Panc1 (cell line): ENCODE measurements around the gene SLC35D2. TPM values are rescaled to one million over a fixed set of nuclear protein-coding genes. Genes with fewer than 3 reads are reported as not detected.

ENCODE experiments used
- ATAC-seq: fragments of 200-7000 bp; cut with Tn5 transposase; 2 replicates; pipeline ENCODE4 v1.9.1; 2020; ENCODE audit warnings: mild to moderate bottlenecking, moderate library complexity
- BruUV-seq: library from RNA; stranded (reverse); fragments of 400-500 nt; replicated peaks from 2 replicates; lab custom pipeline; 2021; lab: Mats Ljungman, UMichigan
- CTCF ChIA-PET: fragments of 300-600 bp; sonication (Branson Sonifier 250); formaldehyde crosslinking; loops from one replicate; lab custom pipeline; 2022; ENCODE audit warnings: antibody characterized with exemption; lab: Charles Lee
- POLR2A ChIA-PET: fragments of 300-600 bp; sonication (Branson Sonifier 250); formaldehyde crosslinking; loops from one replicate; lab custom pipeline; 2022; ENCODE audit warnings: antibody characterized with exemption; lab: Charles Lee
- DNase-seq: peaks from one replicate; pipeline ENCODE4 v3.0.0-alpha.2; 2010; ENCODE audit warnings: low read depth, low spot score
- H3K27ac ChIP-seq: 2 replicates; pipeline ENCODE4 v1.5.1; 2011; ENCODE audit warnings: mild to moderate bottlenecking, low read length, inconsistent platforms
- H3K27me3 ChIP-seq: fragments of 200-500 bp; sonication (Bioruptor generic); 2 replicates; pipeline ENCODE4 v1.6.0; 2014; ENCODE audit warnings: low read length, inconsistent platforms; ENCODE audit not compliant: control insufficient read depth, insufficient read depth
- H3K36me3 ChIP-seq: fragments of 200-500 bp; sonication (Bioruptor generic); 2 replicates; pipeline ENCODE4 v1.5.1; 2014; ENCODE audit warnings: inconsistent platforms, mild to moderate bottlenecking, low read length, moderate library complexity; ENCODE audit not compliant: control insufficient read depth, insufficient read depth
- H3K4me1 ChIP-seq: 2 replicates; pipeline ENCODE4 v1.5.1; 2011; ENCODE audit warnings: inconsistent platforms, mild to moderate bottlenecking, low read length, moderate library complexity; ENCODE audit not compliant: control insufficient read depth, insufficient read depth
- H3K4me3 ChIP-seq, 2 experiments: 2 replicates each; pipeline ENCODE4 v1.5.1; 2011 to 2012; ENCODE audit warnings: low read depth in 2 of 2, low read length in 2 of 2, mild to moderate bottlenecking in 2 of 2, inconsistent platforms in 1 of 2, moderate library complexity in 1 of 2
- H3K9me3 ChIP-seq: fragments of 200-500 bp; sonication (Bioruptor generic); 2 replicates; pipeline ENCODE4 v1.5.1; 2014; ENCODE audit warnings: low read depth, mild to moderate bottlenecking, inconsistent platforms, low read length, moderate library complexity; ENCODE audit not compliant: control insufficient read depth, insufficient read depth
- POLR2AphosphoS5 ChIP-seq: IDR thresholded peaks from 2 replicates; pipeline ENCODE4 v1.6.1; 2012; ENCODE audit warnings: mild to moderate bottlenecking, low read depth, low read length, moderate library complexity
- SIN3A ChIP-seq: IDR thresholded peaks from 2 replicates; pipeline ENCODE4 v1.6.1; 2012; ENCODE audit warnings: low read depth, mild to moderate bottlenecking, low read length, moderate library complexity, borderline replicate concordance; ENCODE audit not compliant: insufficient read depth
- TCF7L2 ChIP-seq: IDR thresholded peaks from 2 replicates; pipeline ENCODE4 v1.6.1; 2011; ENCODE audit warnings: mild to moderate bottlenecking, low read depth, low read length, inconsistent platforms
- in situ Hi-C: cut with HindIII; loops from 2 replicates; pipeline ENCODE4 v1.10.0; 2016; ENCODE audit warnings: low sequenced_read_pairs, low pct_unique_long_range_greater_than_20kb
- intact Hi-C: fragments of 100-400 bp; cut with micrococcal nuclease; formaldehyde crosslinking; loops from one replicate; pipeline ENCODE4 v1.10.0; 2022; ENCODE audit not compliant: unreplicated experiment
- total RNA-seq: library from RNA; stranded (reverse); gene quantifications from one replicate; pipeline ENCODE4 v1.2.1, GENCODE V29; 2021; ENCODE audit not compliant: unreplicated experiment
- TF ChIP-seq, protein P1 (sequence below), 2 experiments: IDR thresholded peaks; 2 replicates each; pipeline ENCODE4 v1.6.1; 2011 to 2012; ENCODE audit warnings: low read depth in 2 of 2, control low read depth in 1 of 2, low read length in 1 of 2, mild to moderate bottlenecking in 1 of 2, moderate library complexity in 1 of 2; ENCODE audit not compliant: insufficient read depth in 1 of 2
- TF ChIP-seq, protein P2 (sequence below): fragments of 450-650 bp; IDR thresholded peaks from 2 replicates; pipeline ENCODE4 v1.5.1; 2017; ENCODE audit warnings: mild to moderate bottlenecking

Gene SLC35D2
- total RNA-seq, 1 experiment from 2014 or later, result 23.7 TPM

- ChIA-PET CTCF (interaction anchor here (0.6 kb wide), 1 partner anchor 70 kb away, joined by 3 read pairs; no protein-coding TSS in a partner anchor), POLR2A (no interaction called here)
- H3K36me3 ChIP-seq, result no peaks in the 10 kb centered on the region; the same call in 1 of the 2 replicates
- no peak for ATAC-seq
- H3K9me3 ChIP-seq, result no peaks in the 10 kb centered on the region
- intact Hi-C loops, result no loop called here
- peaks cover 28% of the 10 kb centered on the region for H3K4me1 ChIP-seq
- BruUV-seq, result no TSS peak
- in situ Hi-C loops, result no loop called here
- H3K27ac ChIP-seq, result peak overlapping the region; percentile 75
- H3K4me3 ChIP-seq, result no peak overlapping the region
- DNase-seq, result no peak
- H3K27me3 ChIP-seq, result no peaks in the 10 kb centered on the region
- TF ChIP-seq TCF7L2 (no peak), POLR2AphosphoS5 (no peak), SIN3A (no peak)
- TF ChIP-seq, protein P1, sequence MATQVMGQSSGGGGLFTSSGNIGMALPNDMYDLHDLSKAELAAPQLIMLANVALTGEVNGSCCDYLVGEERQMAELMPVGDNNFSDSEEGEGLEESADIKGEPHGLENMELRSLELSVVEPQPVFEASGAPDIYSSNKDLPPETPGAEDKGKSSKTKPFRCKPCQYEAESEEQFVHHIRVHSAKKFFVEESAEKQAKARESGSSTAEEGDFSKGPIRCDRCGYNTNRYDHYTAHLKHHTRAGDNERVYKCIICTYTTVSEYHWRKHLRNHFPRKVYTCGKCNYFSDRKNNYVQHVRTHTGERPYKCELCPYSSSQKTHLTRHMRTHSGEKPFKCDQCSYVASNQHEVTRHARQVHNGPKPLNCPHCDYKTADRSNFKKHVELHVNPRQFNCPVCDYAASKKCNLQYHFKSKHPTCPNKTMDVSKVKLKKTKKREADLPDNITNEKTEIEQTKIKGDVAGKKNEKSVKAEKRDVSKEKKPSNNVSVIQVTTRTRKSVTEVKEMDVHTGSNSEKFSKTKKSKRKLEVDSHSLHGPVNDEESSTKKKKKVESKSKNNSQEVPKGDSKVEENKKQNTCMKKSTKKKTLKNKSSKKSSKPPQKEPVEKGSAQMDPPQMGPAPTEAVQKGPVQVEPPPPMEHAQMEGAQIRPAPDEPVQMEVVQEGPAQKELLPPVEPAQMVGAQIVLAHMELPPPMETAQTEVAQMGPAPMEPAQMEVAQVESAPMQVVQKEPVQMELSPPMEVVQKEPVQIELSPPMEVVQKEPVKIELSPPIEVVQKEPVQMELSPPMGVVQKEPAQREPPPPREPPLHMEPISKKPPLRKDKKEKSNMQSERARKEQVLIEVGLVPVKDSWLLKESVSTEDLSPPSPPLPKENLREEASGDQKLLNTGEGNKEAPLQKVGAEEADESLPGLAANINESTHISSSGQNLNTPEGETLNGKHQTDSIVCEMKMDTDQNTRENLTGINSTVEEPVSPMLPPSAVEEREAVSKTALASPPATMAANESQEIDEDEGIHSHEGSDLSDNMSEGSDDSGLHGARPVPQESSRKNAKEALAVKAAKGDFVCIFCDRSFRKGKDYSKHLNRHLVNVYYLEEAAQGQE (IDR thresholded peaks at IDR 0.05; ENCODE audit: insufficient read depth in 1 of 2, low read depth in 2 of 2, low read length in 1 of 2), result no peak
- TF ChIP-seq, protein P2, sequence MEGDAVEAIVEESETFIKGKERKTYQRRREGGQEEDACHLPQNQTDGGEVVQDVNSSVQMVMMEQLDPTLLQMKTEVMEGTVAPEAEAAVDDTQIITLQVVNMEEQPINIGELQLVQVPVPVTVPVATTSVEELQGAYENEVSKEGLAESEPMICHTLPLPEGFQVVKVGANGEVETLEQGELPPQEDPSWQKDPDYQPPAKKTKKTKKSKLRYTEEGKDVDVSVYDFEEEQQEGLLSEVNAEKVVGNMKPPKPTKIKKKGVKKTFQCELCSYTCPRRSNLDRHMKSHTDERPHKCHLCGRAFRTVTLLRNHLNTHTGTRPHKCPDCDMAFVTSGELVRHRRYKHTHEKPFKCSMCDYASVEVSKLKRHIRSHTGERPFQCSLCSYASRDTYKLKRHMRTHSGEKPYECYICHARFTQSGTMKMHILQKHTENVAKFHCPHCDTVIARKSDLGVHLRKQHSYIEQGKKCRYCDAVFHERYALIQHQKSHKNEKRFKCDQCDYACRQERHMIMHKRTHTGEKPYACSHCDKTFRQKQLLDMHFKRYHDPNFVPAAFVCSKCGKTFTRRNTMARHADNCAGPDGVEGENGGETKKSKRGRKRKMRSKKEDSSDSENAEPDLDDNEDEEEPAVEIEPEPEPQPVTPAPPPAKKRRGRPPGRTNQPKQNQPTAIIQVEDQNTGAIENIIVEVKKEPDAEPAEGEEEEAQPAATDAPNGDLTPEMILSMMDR, result no peak
Observed at GRCh38 chr9:96423985-96424336, 40.5 kb upstream of the SLC35D2 start.

- intact Hi-C loops, result no loop called here
- POLR2A ChIA-PET, result no interaction called here
Observed at GRCh38 chr9:96423322-96423984, 39.9 kb upstream of the SLC35D2 start.

More at GRCh38 chr9:96423322-96423984, 39.9 kb upstream of the SLC35D2 start:
- BruUV-seq, result no TSS peak
- ATAC-seq, result no peak
- Histone ChIP-seq H3K4me1 (peaks cover 28% of the 10 kb centered on the region), H3K27me3 (no peaks in the 10 kb centered on the region), H3K36me3 (no peaks in the 10 kb centered on the region; the same call in 1 of the 2 replicates), H3K27ac (peak overlapping the region; percentile 75), H3K4me3 (no peak overlapping the region), H3K9me3 (no peaks in the 10 kb centered on the region)
- TF ChIP-seq TCF7L2 (no peak), SIN3A (no peak)
- DNase-seq, result no peak
- in situ Hi-C loops, result no loop called here
- CTCF ChIA-PET, result interaction anchor here (0.6 kb wide), 1 partner anchor 70 kb away, joined by 3 read pairs; no protein-coding TSS in a partner anchor
